H9 (cell line): ENCODE results near the gene HIBCH. TPM values are rescaled to one million over a fixed set of nuclear protein-coding genes. Genes with fewer than 3 reads are reported as not detected.

ENCODE experiments used
- DNase-seq: peaks from one replicate; pipeline ENCODE4 v3.0.0-alpha.2; 2017
- H2AFZ ChIP-seq: one replicate; pipeline ENCODE4 v1.6.1; 2013; ENCODE audit warnings: mild to moderate bottlenecking, low read length, control low read depth, moderate library complexity
- H2AK5ac ChIP-seq: 2 replicates; pipeline ENCODE4 v1.6.1; 2013; ENCODE audit warnings: low read length, control low read depth, mixed read lengths; ENCODE audit not compliant: insufficient read length
- H2BK120ac ChIP-seq: one replicate; pipeline ENCODE4 v1.6.1; 2013; ENCODE audit warnings: low read depth, mild to moderate bottlenecking, low read length, control low read depth, inconsistent platforms; ENCODE audit not compliant: poor library complexity, severe bottlenecking
- H2BK12ac ChIP-seq: 2 replicates; pipeline ENCODE4 v1.6.1; 2013; ENCODE audit warnings: low read length, control low read depth, mixed read lengths, low read depth; ENCODE audit not compliant: insufficient read length
- H2BK15ac ChIP-seq: 2 replicates; pipeline ENCODE4 v1.6.1; 2013; ENCODE audit warnings: low read depth, low read length, control low read depth
- H2BK20ac ChIP-seq: one replicate; pipeline ENCODE4 v1.6.1; 2013; ENCODE audit warnings: low read depth, mild to moderate bottlenecking, low read length, control low read depth, inconsistent platforms; ENCODE audit not compliant: poor library complexity, severe bottlenecking
- H2BK5ac ChIP-seq: 2 replicates; pipeline ENCODE4 v1.6.1; 2013; ENCODE audit warnings: low read length, control low read depth, mixed read lengths; ENCODE audit not compliant: insufficient read length
- H3K14ac ChIP-seq: 2 replicates; pipeline ENCODE4 v1.6.1; 2013; ENCODE audit warnings: low read length, control low read depth; ENCODE audit not compliant: insufficient read depth
- H3K18ac ChIP-seq: 2 replicates; pipeline ENCODE4 v1.6.1; 2013; ENCODE audit warnings: low read depth, mild to moderate bottlenecking, mixed read lengths, low read length, control low read depth; ENCODE audit not compliant: insufficient read length
- H3K23ac ChIP-seq: 2 replicates; pipeline ENCODE4 v1.6.1; 2013; ENCODE audit warnings: low read length, control low read depth, mixed read lengths, low read depth; ENCODE audit not compliant: insufficient read length
- H3K23me2 ChIP-seq: 2 replicates; pipeline ENCODE4 v1.6.1; 2013; ENCODE audit warnings: low read depth, mild to moderate bottlenecking, mixed read lengths, low read length, control low read depth; ENCODE audit not compliant: insufficient read length, poor library complexity, severe bottlenecking
- H3K27ac ChIP-seq: 2 replicates; pipeline ENCODE4 v1.5.1; 2013; ENCODE audit warnings: low read length, control low read depth, mixed read lengths, low read depth; ENCODE audit not compliant: insufficient read length
- H3K27me3 ChIP-seq: 2 replicates; pipeline ENCODE4 v1.6.1; 2013; ENCODE audit warnings: low read length, control low read depth, inconsistent platforms; ENCODE audit not compliant: insufficient read depth
- H3K4ac ChIP-seq: 2 replicates; pipeline ENCODE4 v1.6.1; 2013; ENCODE audit warnings: low read depth, mild to moderate bottlenecking, control low read depth, inconsistent platforms, low read length, moderate library complexity
- H3K4me1 ChIP-seq: 2 replicates; pipeline ENCODE4 v1.6.1; 2013; ENCODE audit warnings: low read length, control low read depth, inconsistent platforms; ENCODE audit not compliant: insufficient read depth
- H3K4me2 ChIP-seq: 2 replicates; pipeline ENCODE4 v1.6.1; 2013; ENCODE audit warnings: low read length, control low read depth, mixed read lengths; ENCODE audit not compliant: insufficient read length, insufficient read depth
- H3K56ac ChIP-seq: 2 replicates; pipeline ENCODE4 v1.6.1; 2013; ENCODE audit warnings: low read depth, mild to moderate bottlenecking, mixed read lengths, low read length, control low read depth; ENCODE audit not compliant: insufficient read length
- H3K79me1 ChIP-seq: 2 replicates; pipeline ENCODE4 v1.6.1; 2013; ENCODE audit warnings: low read depth, mild to moderate bottlenecking, moderate library complexity, low read length, control low read depth, inconsistent platforms; ENCODE audit not compliant: insufficient read depth, poor library complexity, severe bottlenecking
- H3K79me2 ChIP-seq: 2 replicates; pipeline ENCODE4 v1.6.1; 2013; ENCODE audit warnings: low read length, control low read depth, inconsistent platforms; ENCODE audit not compliant: insufficient read depth
- H3K9ac ChIP-seq: 2 replicates; pipeline ENCODE4 v1.6.1; 2013; ENCODE audit warnings: low read length, control low read depth, mixed read lengths; ENCODE audit not compliant: insufficient read length; ENCODE audit errors: extremely low read depth
- H3K9me3 ChIP-seq: one replicate; pipeline ENCODE4 v1.6.1; 2013; ENCODE audit warnings: low read depth, low read length, inconsistent platforms; ENCODE audit not compliant: control insufficient read depth
- H3T11ph ChIP-seq: one replicate; pipeline ENCODE4 v1.6.1; 2013; ENCODE audit warnings: mild to moderate bottlenecking, low read length, control low read depth, inconsistent platforms
- H4K20me1 ChIP-seq: one replicate; pipeline ENCODE4 v1.6.1; 2013; ENCODE audit not compliant: control insufficient read depth, insufficient read length, insufficient read depth
- H4K5ac ChIP-seq: 2 replicates; pipeline ENCODE4 v1.6.1; 2013; ENCODE audit warnings: low read depth, mild to moderate bottlenecking, mixed read lengths, low read length, control low read depth; ENCODE audit not compliant: insufficient read length
- H4K8ac ChIP-seq: replicated peaks from 2 replicates; pipeline ENCODE4 v1.6.1; 2013; ENCODE audit warnings: low read length, control low read depth, mixed read lengths, low read depth; ENCODE audit not compliant: insufficient read length
- H4K91ac ChIP-seq: 2 replicates; pipeline ENCODE4 v1.6.1; 2013; ENCODE audit warnings: low read depth, mild to moderate bottlenecking, moderate library complexity, mixed read lengths, low read length, control low read depth; ENCODE audit not compliant: insufficient read length
- H3K27ac Mint-ChIP-seq, 3 experiments: 2 replicates in 2 of 3; 3 replicates in 1 of 3; pipeline ENCODE4 v1.8.0; 2020 to 2021; ENCODE audit warnings: mixed read lengths in 3 of 3, mild to moderate bottlenecking in 1 of 3, moderate library complexity in 1 of 3
- H3K27me3 Mint-ChIP-seq: 2 replicates; pipeline ENCODE4 v1.8.0; 2021; ENCODE audit warnings: low read depth, mild to moderate bottlenecking, moderate library complexity, mixed read lengths
- H3K36me3 Mint-ChIP-seq, 3 experiments: 2 replicates in 2 of 3; 3 replicates in 1 of 3; pipeline ENCODE4 v1.8.0; 2020 to 2021; ENCODE audit warnings: low read depth in 3 of 3, mixed read lengths in 3 of 3; ENCODE audit not compliant: insufficient read depth in 1 of 3
- H3K4me1 Mint-ChIP-seq, 2 experiments: 2 replicates each; pipeline ENCODE4 v1.8.0; 2020; ENCODE audit warnings: mixed read lengths in 2 of 2
- H3K4me3 Mint-ChIP-seq, 2 experiments: 2 replicates in 1 of 2; 3 replicates in 1 of 2; pipeline ENCODE4 v1.8.0; 2020 to 2021; ENCODE audit warnings: mild to moderate bottlenecking in 2 of 2, mixed read lengths in 2 of 2, moderate library complexity in 1 of 2
- H3K9me3 Mint-ChIP-seq, 2 experiments: 2 replicates in 1 of 2; 3 replicates in 1 of 2; pipeline ENCODE4 v1.8.0; 2020; ENCODE audit warnings: mild to moderate bottlenecking in 2 of 2, mixed read lengths in 2 of 2, moderate library complexity in 1 of 2
- CTCF ChIP-seq: fragments of 200-600 bp; sonication (generic); conservative IDR thresholded peaks from 3 replicates; pipeline ENCODE4 v1.8.0; 2021; ENCODE audit warnings: antibody characterized with exemption, mild to moderate bottlenecking
- WGBS: extraction: QIAGEN DNeasy Blood & Tissue Kit; methylation state at CpG from one replicate; pipeline ENCODE4 v1.1.7; 2013; ENCODE audit warnings: missing lambda C conversion rate, low lambda C conversion rate, mixed read lengths; ENCODE audit not compliant: insufficient read length; ENCODE audit errors: extremely low coverage; 5-methylcytosine and 5-hydroxymethylcytosine counted together
- total RNA-seq: library from RNA; stranded (reverse); gene quantifications from 2 replicates; pipeline ENCODE4 v1.2.1, GENCODE V29; 2021

HIBCH gene
- total RNA-seq, 1 experiment from 2014 or later = 28.0 TPM

GRCh38 chr2:190181123-190181669, 138.4 kb downstream of the HIBCH start:
- H2BK120ac ChIP-seq = no peak overlapping the region
- Mint-ChIP-seq H3K27ac (no peak overlapping the region), H3K4me1 (peaks cover 9 to 11% of the 10 kb centered on the region in 2 experiments), H3K36me3 (no peaks in the 10 kb centered on the region), H3K9me3 (no peaks in the 10 kb centered on the region), H3K4me3 (peak overlapping the region; percentile 68 to 83), H3K27me3 (peaks cover 18% of the 10 kb centered on the region)
- H3K4me2 ChIP-seq = peak overlapping the region; percentile 55
- no peaks in the 10 kb centered on the region for H3K79me2 ChIP-seq
- no peak overlapping the region for H2AFZ ChIP-seq
- H3K4me1 ChIP-seq = peaks cover 2% of the 10 kb centered on the region; the same call in 1 of the 2 replicates
- H3K14ac ChIP-seq = no peak overlapping the region
- H3K79me1 ChIP-seq = no peaks in the 10 kb centered on the region
- no peak overlapping the region for H3K27ac ChIP-seq
- H3K4ac ChIP-seq = no peak overlapping the region
- H2BK12ac ChIP-seq = no peak overlapping the region
- no peaks in the 10 kb centered on the region for H3K23me2 ChIP-seq
- no peak overlapping the region for H2BK20ac ChIP-seq
- TF ChIP-seq CTCF = no peak
- no peak for DNase-seq
- no peak overlapping the region for H3K9ac ChIP-seq
- H4K8ac ChIP-seq = no peak overlapping the region
- no peak overlapping the region for H4K5ac ChIP-seq
- H2BK15ac ChIP-seq = no peak overlapping the region
- H3K23ac ChIP-seq = no peak overlapping the region
- no peak overlapping the region for H2AK5ac ChIP-seq
- no peak overlapping the region for H2BK5ac ChIP-seq
- WGBS = no CpG with 5 or more reads among the region's 11 CpGs
- no peaks in the 10 kb centered on the region; the same call in 1 of the 2 replicates for H3K27me3 ChIP-seq
- no peak overlapping the region for H4K91ac ChIP-seq
- H4K20me1 ChIP-seq = no peaks in the 10 kb centered on the region
- H3K18ac ChIP-seq = no peak overlapping the region
- H3K9me3 ChIP-seq = no peaks in the 10 kb centered on the region
- H3K56ac ChIP-seq = no peak overlapping the region
- no peak overlapping the region for H3T11ph ChIP-seq
